HG02623 (cell line): ENCODE measurements around the gene SHANK2.

Experiments
- ATAC-seq: cut with Tn5 transposase; IDR thresholded peaks from one replicate; pipeline ENCODE4 v1.9.1; 2021; ENCODE audit warnings: moderate library complexity; ENCODE audit not compliant: unreplicated experiment

Gene SHANK2

DNA sequence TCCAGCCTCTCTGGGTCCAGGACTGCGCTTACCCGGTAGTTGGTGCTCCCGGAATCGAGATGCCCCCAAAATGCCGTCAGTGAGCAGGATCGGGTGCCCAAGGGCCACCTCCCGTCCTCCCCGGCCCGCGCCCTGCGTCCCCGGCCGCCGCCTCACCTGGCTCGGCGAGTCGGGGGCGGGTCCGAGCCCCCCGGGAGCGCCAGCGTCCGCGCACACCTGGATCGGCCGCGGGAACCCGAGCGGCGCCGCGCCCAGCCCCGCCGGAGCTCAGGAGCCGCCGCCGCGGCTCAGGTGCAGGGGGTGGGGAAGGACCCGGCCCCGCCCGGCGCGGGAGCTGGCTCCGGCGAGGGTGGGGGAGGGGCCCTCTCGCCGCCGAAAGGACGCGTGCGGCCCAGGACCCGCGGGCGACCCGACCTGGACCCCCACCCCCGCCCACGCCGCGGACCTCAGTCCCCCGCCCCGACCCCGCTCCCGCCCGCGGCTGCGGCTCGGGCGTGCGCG, at the start of gene SHANK2:
Gene SHANK2 (minus strand): TSS at position 309 of the 501 bp plus-strand sequence. CDS start 105,251 bp downstream, outside the sequence.
- ATAC-seq, result no peak

- ATAC-seq, result no peak
Measured at GRCh38 chr11:71301858-71302533, 49.6 kb upstream of the SHANK2 start.

DNA sequence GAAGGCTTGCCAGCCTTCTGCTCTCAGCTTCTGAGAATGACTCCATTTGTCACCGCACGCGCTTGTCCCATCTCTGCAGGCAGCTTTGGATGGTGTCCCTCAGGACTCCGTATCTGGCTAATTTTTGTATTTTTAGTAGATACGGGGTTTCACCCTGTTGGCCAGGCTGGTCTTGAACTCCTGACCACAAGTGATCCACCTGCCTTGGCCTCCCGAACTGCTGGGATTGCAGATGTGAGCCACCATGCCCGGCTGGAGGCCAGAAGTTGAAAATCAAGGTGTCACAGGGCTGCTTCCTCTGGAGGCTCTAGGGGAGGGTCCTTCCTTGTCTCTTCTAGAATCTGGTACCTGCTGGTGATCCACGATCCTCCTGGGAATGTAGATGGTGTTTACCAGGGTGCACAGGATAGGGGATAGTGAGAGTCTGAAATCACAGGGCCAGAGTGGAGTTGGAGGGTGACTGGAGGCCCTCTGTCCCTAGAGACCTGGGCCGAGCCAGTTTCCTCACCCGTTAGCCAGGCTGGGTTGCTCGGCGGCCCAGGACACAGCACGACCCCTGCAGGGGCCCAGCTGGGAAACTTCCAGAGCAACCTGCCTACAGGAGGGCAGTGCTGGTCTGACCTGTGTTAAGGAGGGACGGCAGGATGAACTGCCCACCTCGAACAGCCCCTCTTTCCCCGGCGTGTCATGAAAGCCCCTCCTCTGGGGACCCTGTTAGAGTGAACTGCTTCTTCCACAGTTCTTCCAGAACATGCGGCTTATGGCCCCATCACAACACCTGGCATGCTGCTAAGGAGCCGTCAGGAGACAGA, 48.9 kb upstream of the SHANK2 start:
- no peak for ATAC-seq

- ATAC-seq, result no peak
Measured at GRCh38 chr11:71300187-71300586, 47.8 kb upstream of the SHANK2 start.

DNA sequence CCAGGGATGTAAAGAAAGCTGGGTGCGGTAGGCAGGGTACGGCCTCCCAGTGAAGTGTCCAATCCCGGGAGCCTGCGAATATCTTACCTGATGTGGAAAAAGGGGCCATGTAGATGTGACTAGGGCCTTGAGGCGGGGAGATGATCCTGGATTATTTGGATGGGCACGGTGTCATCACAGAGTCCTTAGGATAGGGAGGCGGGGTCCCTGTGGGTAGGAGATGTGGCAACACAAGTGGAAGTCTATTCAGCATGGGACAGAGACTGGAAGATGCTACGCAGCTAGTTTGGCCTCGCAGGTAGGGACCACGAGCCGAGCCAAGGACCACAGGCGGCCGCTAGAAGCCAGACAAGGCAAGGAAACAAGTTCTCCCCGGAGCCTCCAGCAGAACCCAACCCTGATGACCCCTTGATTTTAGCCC, 46.4 kb upstream of the SHANK2 start:
- no peak for ATAC-seq

- no peak for ATAC-seq
Measured at GRCh38 chr11:71298016-71298550, 45.7 kb upstream of the SHANK2 start.

DNA sequence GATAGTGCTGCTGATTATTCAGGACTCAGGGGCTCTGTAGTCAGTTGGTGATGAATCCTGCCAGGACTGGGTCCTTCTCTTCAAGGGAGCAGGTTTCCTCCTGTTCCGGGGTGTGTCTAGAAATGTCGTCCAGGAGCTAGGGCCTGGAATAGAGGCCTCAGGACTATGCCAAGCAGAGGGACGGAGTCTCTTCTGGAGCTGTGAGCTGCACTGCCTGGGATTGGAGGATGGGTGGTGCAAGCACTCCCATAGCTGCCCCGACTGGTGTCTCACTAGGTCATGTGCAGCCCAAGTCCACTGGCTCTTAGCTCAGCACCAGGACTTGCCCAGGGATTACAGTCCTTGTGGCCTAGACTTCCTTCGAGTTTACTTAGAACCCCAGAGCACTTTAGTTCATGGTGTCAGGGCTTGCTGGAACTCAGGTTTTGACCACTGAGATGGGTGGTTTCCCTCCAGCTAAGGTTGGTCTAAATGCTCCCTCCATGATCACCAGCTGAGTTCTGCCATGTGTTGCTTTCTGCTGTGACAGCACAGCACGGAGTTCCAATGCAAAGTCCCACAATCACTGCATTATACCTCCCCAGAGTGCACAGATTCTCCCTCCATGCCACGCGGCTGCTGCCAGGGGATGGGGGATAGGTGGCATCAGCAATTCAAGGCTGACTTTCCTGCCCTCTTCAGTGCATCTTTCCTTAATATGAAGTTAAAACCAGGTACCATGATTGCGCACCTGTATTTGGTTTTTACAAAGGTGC, 42.6 kb upstream of the SHANK2 start:
- no peak for ATAC-seq

GRCh38 chr11:71293961-71294782, 41.8 kb upstream of the SHANK2 start:
- no peak for ATAC-seq

DNA sequence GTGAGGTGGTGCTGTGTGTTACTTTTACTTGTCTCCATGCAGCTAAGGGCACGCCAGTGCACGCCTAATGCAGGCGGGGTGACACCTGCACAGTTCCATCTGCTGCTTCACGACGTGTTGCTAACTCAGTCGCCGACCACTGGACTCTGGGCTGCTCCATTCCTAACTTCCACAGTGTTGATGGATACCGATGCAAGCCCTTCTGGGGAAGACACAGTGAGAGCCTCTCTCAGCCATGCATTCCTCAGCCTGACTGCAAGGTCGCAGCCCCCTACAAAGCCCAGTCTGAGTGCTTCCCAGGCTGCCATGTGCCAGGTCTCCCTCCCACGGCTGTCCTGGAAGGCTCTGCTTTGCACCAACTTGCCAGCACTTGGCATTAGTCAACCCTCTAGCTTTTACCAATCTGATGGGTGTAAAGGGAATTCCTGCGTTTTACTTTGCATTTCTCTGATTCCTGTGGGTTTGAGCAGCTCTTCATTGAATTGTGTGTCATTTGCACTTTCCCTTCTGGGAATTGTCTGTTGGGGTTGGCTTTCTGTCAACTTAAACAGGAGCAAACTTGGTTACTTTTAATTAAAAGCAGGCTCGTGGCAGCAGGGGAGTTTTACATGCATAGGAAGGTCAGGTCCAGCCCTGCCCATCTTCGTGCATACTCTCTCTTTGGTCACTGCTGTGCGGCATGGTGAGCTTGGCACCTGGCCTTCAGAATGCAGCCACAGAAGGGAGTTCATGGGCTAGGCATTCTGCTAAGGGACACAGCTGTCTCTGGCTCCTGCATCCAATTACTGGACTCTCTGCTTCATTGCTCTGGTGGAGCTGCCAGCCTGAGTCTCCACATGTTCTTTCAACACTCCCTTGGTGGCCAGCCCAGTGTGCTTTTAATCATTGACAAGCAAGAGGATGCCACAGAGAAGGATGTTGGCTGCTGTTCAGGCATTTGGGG, 34.6 kb upstream of the SHANK2 start:
- no peak for ATAC-seq

DNA sequence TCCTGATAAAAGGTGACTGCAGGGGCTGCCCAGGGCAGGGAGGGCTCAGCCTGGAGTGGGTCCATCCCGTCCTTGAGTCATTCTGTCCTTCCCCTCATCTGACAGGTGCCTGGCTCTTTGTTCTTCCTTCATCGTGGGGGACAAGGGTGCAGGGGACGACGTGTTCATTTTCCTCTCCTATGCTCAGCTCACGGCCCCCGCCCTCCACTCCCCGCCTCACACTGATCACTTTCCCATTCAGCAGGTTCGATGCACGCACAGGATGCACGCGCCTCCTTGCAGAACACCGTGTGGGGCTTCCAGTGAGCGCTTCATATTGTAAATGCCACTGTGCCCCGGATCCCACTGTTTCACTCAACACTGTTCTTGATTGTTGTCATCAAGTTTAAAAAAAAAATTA, 32.7 kb upstream of the SHANK2 start:
- no peak for ATAC-seq

DNA sequence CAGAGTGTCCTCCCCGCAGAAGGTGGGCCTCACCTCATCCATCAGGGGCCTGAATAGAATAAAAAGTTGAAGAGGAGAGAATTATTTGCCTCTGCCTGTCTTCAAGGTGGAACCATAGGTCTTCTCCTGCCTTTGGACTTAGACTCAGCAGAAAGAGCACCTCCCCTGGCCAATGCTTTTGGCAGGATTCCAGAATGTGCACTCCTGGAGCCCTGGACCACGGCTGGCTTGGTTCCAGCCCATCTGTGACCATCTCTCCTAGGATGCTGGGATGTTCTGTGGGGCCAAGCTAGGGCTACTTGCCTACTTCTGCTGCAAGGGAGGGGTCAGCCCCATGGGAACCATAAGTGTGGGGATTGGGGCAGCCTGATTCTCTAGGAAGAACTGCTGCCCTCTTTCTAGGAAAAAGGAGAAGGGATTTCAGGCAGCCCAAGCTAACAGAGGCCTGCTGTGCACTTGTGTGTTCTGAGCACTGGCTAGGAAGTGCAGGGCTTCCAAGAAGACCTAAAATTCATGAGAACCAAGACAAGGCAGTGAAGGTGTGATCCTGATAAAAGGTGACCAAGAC, 32.2 kb upstream of the SHANK2 start:
- ATAC-seq, result no peak

DNA sequence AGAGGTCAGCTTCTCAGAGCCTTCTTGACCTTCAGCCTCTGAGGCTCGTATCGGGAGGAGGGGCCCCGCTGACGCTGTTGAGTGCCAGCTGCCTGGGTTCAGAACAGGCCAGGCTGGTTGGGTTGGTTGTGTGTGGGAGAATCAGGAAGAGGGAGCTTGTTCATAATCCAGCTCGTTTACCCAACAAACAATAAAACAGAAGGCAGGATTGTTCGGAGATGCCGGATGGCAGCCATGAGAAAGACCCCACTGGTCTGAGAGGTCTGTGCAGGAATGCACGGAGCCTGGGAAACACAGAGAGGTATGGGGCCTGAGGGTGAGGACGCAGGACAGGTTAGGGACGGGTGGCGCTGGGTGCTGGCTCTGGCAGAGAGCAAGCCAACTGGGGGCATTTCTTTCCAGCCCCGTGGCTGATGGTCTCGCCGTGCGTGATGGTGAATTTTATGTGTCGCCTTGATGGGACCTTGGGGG, 31.6 kb upstream of the SHANK2 start:
- no peak for ATAC-seq

GRCh38 chr11:71282581-71283351, 30.4 kb upstream of the SHANK2 start:
- no peak for ATAC-seq

DNA sequence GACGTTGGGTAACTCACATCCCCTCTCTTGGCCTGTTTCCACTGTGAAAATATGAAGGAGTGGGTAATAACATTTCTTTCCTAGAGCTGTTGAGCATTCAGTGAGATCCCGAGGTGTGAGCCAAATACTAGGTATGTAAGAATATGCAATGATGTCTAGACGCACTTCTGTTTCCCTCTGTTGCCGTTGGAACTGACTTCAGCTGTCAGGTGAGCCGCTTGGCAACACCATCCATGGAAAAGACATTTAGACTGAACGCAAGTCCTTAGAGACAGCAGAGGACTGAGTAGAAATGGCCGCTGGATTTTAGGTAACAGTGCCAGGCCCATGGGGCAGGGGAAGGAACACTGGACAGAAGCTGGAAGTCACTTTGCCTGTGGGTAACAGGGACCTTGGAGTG, 29.5 kb upstream of the SHANK2 start:
- ATAC-seq, result no peak

DNA sequence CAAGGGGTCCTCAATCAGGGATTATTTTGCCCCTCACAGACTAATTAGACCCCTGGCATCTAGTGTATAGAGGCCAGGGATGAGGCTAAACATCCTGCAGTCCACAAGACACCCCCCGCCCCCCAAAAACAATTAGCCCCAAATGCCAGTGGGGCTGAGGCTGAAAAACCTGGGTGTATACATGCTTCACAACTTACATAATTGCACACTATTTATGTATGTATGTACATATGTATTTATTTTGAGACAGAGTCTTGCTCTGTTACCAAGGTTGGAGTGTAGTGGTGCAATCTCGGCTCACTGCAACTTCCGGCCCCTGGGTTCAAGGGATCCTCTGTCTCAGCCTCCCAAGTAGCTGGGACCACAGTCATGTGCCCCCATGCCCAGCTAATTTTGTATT, 28.8 kb upstream of the SHANK2 start:
- ATAC-seq, result no peak

DNA sequence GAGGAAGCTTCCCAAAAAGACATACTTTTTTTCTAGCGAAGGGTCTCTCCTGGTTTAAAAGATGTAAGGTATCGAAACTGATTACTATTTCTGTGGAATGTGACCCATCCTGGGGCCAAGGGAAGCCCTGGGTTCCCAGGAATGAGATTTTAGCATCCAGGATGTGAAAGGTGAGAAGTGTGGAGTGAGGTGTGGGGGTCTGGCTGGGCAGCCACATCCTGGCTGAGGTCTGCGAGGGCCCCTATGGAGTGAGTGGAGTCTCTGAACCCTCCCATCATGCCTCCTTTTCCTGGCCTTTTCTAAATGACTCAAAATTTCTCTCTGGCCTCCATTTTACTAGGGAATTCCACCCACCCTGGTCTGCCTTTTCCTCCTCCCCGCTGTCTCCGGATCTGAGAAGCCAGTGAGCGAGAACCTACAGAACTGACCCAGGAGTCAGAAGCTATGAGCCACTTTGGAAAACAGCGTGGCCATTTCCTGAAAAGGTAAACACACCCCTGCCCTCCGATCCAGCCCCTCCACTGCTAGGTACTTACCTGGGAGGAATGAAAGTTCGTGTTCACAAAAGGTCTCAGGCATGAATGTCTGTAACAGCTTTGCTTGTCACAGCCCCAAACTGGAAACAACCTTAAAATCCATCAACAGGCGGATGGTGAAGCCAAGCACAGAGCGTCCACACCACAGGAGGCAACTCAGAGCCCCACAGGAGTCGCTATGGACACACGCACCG, 27.7 kb upstream of the SHANK2 start:
- no peak for ATAC-seq

DNA sequence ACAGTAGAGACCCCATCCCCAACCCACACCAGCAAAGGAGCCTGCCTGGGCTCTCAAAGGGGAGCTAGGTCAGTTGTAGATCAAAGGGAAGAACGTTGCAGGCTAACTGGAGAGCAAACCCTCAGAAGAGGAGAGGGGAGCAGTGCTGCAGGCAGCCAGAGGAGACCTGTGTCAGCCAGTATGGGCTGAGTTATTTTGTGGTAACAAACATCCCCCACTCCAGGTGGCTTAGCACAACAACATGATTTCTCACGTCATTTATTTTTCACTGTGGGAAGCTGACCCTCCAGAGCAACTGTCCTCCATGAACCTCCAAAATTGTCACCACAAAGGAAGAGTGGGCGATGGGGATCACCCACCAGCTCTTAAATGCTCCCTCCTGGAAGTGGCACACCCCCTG, 19.8 kb upstream of the SHANK2 start:
- no peak for ATAC-seq
